OCI-LY7 (cell line): ENCODE results near the gene CORO6.

Source experiments
- EZH2phosphoT487 ChIP-seq: fragments of 200-600 bp; sonication (generic); IDR thresholded peaks from 2 replicates; pipeline ENCODE4 v1.6.1; 2018; ENCODE audit warnings: low read depth, borderline replicate concordance, mild to moderate bottlenecking, mixed run types, antibody characterized with exemption, low read length, moderate library complexity, mixed read lengths
- TF ChIP-seq, protein P1 (sequence below): fragments of 200-600 bp; sonication (generic); conservative IDR thresholded peaks from 2 replicates; pipeline ENCODE4 v1.5.1; 2014; ENCODE audit warnings: mild to moderate bottlenecking, antibody characterized with exemption, low read length, moderate library complexity, mixed read lengths

- TF ChIP-seq, protein P1, sequence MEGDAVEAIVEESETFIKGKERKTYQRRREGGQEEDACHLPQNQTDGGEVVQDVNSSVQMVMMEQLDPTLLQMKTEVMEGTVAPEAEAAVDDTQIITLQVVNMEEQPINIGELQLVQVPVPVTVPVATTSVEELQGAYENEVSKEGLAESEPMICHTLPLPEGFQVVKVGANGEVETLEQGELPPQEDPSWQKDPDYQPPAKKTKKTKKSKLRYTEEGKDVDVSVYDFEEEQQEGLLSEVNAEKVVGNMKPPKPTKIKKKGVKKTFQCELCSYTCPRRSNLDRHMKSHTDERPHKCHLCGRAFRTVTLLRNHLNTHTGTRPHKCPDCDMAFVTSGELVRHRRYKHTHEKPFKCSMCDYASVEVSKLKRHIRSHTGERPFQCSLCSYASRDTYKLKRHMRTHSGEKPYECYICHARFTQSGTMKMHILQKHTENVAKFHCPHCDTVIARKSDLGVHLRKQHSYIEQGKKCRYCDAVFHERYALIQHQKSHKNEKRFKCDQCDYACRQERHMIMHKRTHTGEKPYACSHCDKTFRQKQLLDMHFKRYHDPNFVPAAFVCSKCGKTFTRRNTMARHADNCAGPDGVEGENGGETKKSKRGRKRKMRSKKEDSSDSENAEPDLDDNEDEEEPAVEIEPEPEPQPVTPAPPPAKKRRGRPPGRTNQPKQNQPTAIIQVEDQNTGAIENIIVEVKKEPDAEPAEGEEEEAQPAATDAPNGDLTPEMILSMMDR = no peak
- TF ChIP-seq EZH2phosphoT487 = no peak
Measured at GRCh38 chr17:29627951-29628350, 5.2 kb upstream of the CORO6 start.
